Activated T-helper 1 cell treated with anti-CD3 and anti-CD28 coated beads, Interleukin-12 subunit alpha, Interleukin-12 subunit beta, Interleukin-2, Interleukin-4 antibody, amounts not matched to agents 30 ng/mL and 10 ng/mL and 1 ng/mL, durations not matched to agents 14 hours and 24 hours and 36 hours (primary cell): ENCODE measurements around the gene CRHR1. TPM values are rescaled to one million over a fixed set of nuclear protein-coding genes. Genes with fewer than 3 reads are reported as not detected.

Experiments
- DNase-seq: peaks from one replicate; pipeline ENCODE4 v3.0.0; 2021; ENCODE audit warnings: low spot score
- H3K27ac Mint-ChIP-seq: one replicate; pipeline ENCODE4 v1.8.0; 2021; ENCODE audit warnings: mild to moderate bottlenecking, mixed read lengths
- H3K27me3 Mint-ChIP-seq: one replicate; pipeline ENCODE4 v1.8.0; 2022; ENCODE audit warnings: mild to moderate bottlenecking, moderate library complexity, mixed read lengths; ENCODE audit not compliant: insufficient read depth
- H3K36me3 Mint-ChIP-seq: one replicate; pipeline ENCODE4 v1.8.0; 2021; ENCODE audit warnings: low read depth, mixed read lengths
- H3K4me1 Mint-ChIP-seq: one replicate; pipeline ENCODE4 v1.8.0; 2021; ENCODE audit warnings: low read depth, mixed read lengths
- H3K4me3 Mint-ChIP-seq: one replicate; pipeline ENCODE4 v1.8.0; 2021; ENCODE audit warnings: mild to moderate bottlenecking, moderate library complexity, mixed read lengths
- H3K9me3 Mint-ChIP-seq: one replicate; pipeline ENCODE4 v1.8.0; 2021; ENCODE audit warnings: mixed read lengths
- intact Hi-C: fragments of 100-400 bp; cut with micrococcal nuclease; formaldehyde crosslinking; loops from one replicate; pipeline ENCODE4 v1.15.1; 2024
- total RNA-seq: library from RNA; stranded (reverse); gene quantifications from 2 replicates; pipeline ENCODE4 v1.2.3, GENCODE V29; 2022

Gene CRHR1
- total RNA-seq, 1 donor from 2014 or later: not detected

DNA sequence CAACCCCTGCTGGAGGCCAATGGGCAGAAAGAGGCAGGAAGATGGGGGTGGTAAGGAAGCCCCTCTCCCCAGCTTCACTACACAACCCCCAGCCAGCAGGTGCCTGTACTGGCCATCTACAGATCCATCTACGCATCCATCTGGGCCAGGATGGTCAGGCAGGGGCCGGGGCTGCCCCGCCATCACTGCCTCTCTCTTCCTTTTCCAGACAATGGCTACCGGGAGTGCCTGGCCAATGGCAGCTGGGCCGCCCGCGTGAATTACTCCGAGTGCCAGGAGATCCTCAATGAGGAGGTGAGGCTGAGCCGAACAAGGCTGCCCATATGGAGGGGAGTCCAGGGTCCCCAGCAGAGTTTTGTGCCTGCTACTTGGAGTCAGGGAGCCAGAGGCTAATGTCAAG lies 37.0 kb downstream of the CRHR1 start:
- H3K27me3 Mint-ChIP-seq: peaks cover 11% of the 10 kb centered on the region
- no peak overlapping the region for H3K27ac Mint-ChIP-seq
- no peaks in the 10 kb centered on the region for H3K4me1 Mint-ChIP-seq
- H3K9me3 Mint-ChIP-seq: no peaks in the 10 kb centered on the region
- intact Hi-C loops: no loop called here
- DNase-seq: no peak
- H3K4me3 Mint-ChIP-seq: no peak overlapping the region
- H3K36me3 Mint-ChIP-seq: no peaks in the 10 kb centered on the region

DNA sequence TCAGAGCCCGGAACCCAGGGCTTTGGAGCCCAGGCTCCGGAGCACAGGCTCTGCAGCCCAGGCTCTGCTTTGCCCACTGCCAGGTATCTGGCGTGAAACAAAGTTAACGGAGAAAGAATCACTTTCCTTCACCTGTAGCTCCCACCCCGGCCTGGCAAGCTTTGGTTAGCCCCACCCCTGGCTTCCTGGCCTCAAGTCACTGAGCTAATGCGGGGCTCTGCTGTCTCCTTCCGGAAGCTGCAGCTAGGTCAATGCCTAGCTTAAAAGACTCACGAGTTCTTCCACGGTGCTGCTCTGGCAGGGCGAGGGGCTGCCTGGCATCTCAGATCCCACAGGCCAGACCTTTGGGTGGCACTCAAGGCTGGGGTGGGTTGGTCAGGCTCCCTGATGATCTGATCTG lies 39.5 kb downstream of the CRHR1 start:
- DNase-seq: no peak

GRCh38 chr17:45824475-45824874 lies 40.4 kb downstream of the CRHR1 start:
- Mint-ChIP-seq H3K4me1 (no peaks in the 10 kb centered on the region), H3K36me3 (no peaks in the 10 kb centered on the region), H3K27ac (no peak overlapping the region), H3K27me3 (peaks cover 19% of the 10 kb centered on the region), H3K4me3 (no peak overlapping the region), H3K9me3 (no peaks in the 10 kb centered on the region)
- intact Hi-C loops: no loop called here
- no peak for DNase-seq

More for the DNA sequence above, 39.5 kb downstream of the CRHR1 start:
- H3K4me1 Mint-ChIP-seq: no peaks in the 10 kb centered on the region
- no peak overlapping the region for H3K27ac Mint-ChIP-seq
- H3K4me3 Mint-ChIP-seq: no peak overlapping the region
- intact Hi-C loops: no loop called here
- H3K27me3 Mint-ChIP-seq: peaks cover 19% of the 10 kb centered on the region
- no peaks in the 10 kb centered on the region for H3K9me3 Mint-ChIP-seq
- H3K36me3 Mint-ChIP-seq: no peaks in the 10 kb centered on the region

GRCh38 chr17:45824901-45825492 lies 40.9 kb downstream of the CRHR1 start:
- H3K4me3 Mint-ChIP-seq: no peak overlapping the region
- intact Hi-C loops: no loop called here

GRCh38 chr17:45825792-45826191 lies 41.7 kb downstream of the CRHR1 start:
- no peaks in the 10 kb centered on the region for H3K4me1 Mint-ChIP-seq

More at GRCh38 chr17:45824901-45825492, 40.9 kb downstream of the CRHR1 start:
- H3K36me3 Mint-ChIP-seq: no peaks in the 10 kb centered on the region
- H3K4me1 Mint-ChIP-seq: no peaks in the 10 kb centered on the region
- DNase-seq: no peak
- no peaks in the 10 kb centered on the region for H3K9me3 Mint-ChIP-seq
- H3K27me3 Mint-ChIP-seq: peaks cover 18% of the 10 kb centered on the region
- no peak overlapping the region for H3K27ac Mint-ChIP-seq

DNA sequence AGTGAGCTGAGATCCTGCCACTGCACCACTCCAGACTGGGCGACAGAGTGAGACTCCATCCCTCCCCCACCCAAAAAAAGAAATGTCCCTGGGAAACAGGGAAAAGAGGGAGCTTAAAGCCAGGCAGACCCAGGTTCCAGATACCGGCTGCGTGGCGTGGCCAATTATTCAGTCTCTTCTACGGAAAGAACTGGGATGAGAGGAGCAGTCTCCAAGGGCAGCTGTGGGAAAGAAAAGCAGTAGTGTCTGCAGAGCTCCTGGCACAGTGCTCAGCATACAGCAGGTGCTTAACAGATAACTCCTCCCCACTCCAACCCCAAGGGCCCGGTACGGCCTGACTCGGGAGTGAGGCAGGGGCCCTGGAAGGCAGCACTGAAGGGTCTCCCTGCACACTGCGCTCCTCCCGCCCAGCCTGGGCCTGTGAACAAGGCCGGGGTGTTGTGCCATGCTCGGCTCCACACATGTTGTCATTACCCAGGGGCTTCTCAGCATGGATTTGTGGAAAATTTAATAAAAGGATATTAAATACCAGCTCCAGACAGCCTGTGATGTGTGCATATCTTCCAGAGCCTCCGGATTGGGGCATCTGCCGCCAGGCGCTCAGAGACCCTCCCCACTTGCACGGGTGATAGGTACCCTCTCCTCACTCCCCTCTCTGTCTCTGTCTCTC lies 42.9 kb downstream of the CRHR1 start:
- intact Hi-C loops: no loop called here
- Mint-ChIP-seq H3K36me3 (no peaks in the 10 kb centered on the region), H3K27me3 (peaks cover 12% of the 10 kb centered on the region), H3K27ac (no peak overlapping the region), H3K4me3 (no peak overlapping the region), H3K4me1 (no peaks in the 10 kb centered on the region), H3K9me3 (no peaks in the 10 kb centered on the region)
- no peak for DNase-seq

More at GRCh38 chr17:45825792-45826191, 41.7 kb downstream of the CRHR1 start:
- DNase-seq: no peak
- no peaks in the 10 kb centered on the region for H3K9me3 Mint-ChIP-seq
- no peak overlapping the region for H3K4me3 Mint-ChIP-seq
- no peak overlapping the region for H3K27ac Mint-ChIP-seq
- intact Hi-C loops: no loop called here
- H3K36me3 Mint-ChIP-seq: no peaks in the 10 kb centered on the region
- H3K27me3 Mint-ChIP-seq: peaks cover 15% of the 10 kb centered on the region

- Mint-ChIP-seq H3K27ac (no peak overlapping the region), H3K36me3 (no peaks in the 10 kb centered on the region), H3K9me3 (no peaks in the 10 kb centered on the region), H3K4me3 (no peak overlapping the region), H3K4me1 (no peaks in the 10 kb centered on the region), H3K27me3 (peaks cover 12% of the 10 kb centered on the region)
- no peak for DNase-seq
- intact Hi-C loops: no loop called here
These were observed 44.1 kb downstream of the CRHR1 start for GRCh38 chr17:45828171-45828570.

DNA sequence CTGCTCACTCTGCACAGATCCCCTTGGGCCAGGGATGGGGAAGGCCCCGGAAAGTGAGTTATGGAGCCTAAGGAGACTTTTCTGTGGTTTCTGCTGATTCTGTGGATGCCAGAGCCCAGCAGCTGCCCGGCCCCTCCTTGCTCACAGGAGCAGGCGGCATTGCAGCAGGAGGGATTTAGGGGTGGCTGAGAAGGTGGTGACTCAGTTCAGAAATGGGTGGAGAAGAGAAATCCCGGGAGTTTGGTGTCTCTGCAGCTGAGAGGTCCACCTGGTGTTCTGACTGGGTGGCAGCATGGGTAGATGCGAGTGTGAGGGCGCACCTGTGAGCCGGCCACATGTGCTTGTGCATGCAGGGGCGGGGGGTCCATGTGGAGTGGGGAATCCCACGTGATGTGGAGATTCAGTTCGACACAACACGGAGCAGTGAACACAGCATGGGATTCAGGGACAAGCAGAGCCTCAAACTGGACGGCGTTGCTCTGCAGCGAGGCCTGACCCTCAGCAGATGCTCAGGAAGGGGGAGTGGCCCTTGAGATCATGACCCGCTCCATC lies 44.5 kb downstream of the CRHR1 start:
- no peak overlapping the region for H3K27ac Mint-ChIP-seq
- intact Hi-C loops: no loop called here
- peaks cover 12% of the 10 kb centered on the region for H3K27me3 Mint-ChIP-seq
- no peaks in the 10 kb centered on the region for H3K36me3 Mint-ChIP-seq
- no peaks in the 10 kb centered on the region for H3K4me1 Mint-ChIP-seq
- no peak for DNase-seq
- H3K4me3 Mint-ChIP-seq: no peak overlapping the region
- H3K9me3 Mint-ChIP-seq: no peaks in the 10 kb centered on the region

DNA sequence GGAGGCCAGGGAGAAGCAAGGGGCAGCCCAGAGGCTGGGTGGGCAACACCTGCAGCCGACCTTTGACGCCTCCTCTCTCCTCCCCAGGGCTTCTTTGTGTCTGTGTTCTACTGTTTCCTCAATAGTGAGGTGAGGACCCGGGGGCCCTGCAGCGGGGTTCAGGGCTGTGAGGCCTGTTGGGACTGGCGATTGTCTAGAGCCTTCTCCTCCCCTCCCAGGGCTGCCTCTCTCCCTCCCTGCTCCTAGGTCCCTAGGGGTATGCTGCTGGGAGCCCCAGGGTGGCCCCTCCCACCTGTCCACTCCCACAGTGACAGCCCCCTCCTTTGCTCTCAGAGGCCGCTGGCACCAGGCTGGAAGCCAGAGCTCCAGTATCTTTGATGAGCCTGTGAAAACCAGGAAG lies 49.8 kb downstream of the CRHR1 start:
- no peaks in the 10 kb centered on the region for H3K4me1 Mint-ChIP-seq
- H3K4me3 Mint-ChIP-seq: no peak overlapping the region
- intact Hi-C loops: loop anchor here (10.0 kb wide), 1 partner anchor 49 kb away; the partner anchor contains the start of gene CRHR1
- DNase-seq: no peak
- H3K27me3 Mint-ChIP-seq: peaks cover 1% of the 10 kb centered on the region
- H3K27ac Mint-ChIP-seq: no peak overlapping the region
- H3K36me3 Mint-ChIP-seq: no peaks in the 10 kb centered on the region
- no peaks in the 10 kb centered on the region for H3K9me3 Mint-ChIP-seq

DNA sequence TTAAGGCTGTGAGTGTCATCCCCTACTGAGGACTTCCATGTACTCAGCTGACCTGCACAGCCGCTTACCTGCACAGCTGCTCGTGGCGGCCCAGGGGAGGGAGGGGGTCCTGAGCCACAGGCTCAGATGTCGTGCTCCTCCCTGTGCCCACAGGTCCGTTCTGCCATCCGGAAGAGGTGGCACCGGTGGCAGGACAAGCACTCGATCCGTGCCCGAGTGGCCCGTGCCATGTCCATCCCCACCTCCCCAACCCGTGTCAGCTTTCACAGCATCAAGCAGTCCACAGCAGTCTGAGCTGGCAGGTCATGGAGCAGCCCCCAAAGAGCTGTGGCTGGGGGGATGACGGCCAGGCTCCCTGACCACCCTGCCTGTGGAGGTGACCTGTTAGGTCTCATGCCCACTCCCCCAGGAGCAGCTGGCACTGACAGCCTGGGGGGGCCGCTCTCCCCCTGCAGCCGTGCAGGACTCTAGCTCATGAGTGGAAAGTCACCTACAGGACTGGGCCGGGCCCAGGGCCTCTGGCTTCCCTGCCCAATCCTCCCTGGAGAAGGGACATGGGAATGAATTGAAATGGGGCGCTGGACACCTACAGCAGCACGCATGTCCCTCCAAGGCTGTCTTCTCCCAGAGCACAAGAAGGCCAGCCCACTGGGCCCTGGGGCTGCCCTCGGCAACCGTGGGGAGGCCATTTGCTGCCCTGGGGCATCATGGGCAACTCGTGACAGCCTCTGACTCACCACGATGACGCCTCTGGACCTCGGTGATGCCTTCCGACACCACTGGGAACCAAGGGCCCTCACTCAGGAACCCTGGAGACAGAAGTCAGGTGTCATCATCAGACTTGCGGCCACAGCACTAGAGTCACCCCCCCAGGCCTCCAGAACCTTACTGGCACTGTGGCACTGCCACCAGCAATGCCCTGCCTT lies 50.6 kb downstream of the CRHR1 start:
- Mint-ChIP-seq H3K27ac (no peak overlapping the region), H3K4me1 (no peaks in the 10 kb centered on the region), H3K36me3 (no peaks in the 10 kb centered on the region), H3K27me3 (peaks cover 1% of the 10 kb centered on the region), H3K9me3 (no peaks in the 10 kb centered on the region), H3K4me3 (no peak overlapping the region)
- DNase-seq: no peak
- intact Hi-C loops: loop anchor here (10.0 kb wide), 1 partner anchor 50 kb away; the partner anchor contains the start of gene CRHR1

DNA sequence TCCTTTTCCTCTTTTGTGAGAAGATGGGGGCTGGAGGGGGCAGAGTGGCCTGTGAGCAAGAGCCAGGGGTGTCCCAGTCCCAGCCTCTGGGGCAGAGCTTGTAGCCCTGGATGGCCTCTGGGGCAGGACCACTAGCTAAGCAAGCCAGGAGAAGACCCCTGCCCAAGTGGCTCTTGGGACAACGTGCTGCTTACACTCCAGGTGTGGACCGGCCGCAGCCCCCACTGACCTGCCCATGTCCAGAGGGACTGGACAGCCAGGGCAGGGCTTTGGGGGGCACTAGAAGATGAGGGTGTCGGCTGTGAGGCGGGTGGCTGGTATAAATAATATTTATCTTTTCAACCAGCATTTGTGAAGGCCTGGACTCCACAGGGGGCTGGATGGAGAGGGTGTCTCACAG lies 51.4 kb downstream of the CRHR1 start:
- H3K9me3 Mint-ChIP-seq: no peaks in the 10 kb centered on the region
- no peaks in the 10 kb centered on the region for H3K36me3 Mint-ChIP-seq
- no peaks in the 10 kb centered on the region for H3K27me3 Mint-ChIP-seq

GRCh38 chr17:45836047-45837044 lies 52.2 kb downstream of the CRHR1 start:
- H3K27me3 Mint-ChIP-seq: no peaks in the 10 kb centered on the region
- no peaks in the 10 kb centered on the region for H3K4me1 Mint-ChIP-seq
- H3K27ac Mint-ChIP-seq: no peak overlapping the region
- no peaks in the 10 kb centered on the region for H3K9me3 Mint-ChIP-seq
- H3K4me3 Mint-ChIP-seq: no peak overlapping the region
- DNase-seq: no peak
- H3K36me3 Mint-ChIP-seq: no peaks in the 10 kb centered on the region
- intact Hi-C loops: loop anchor here (10.0 kb wide), 1 partner anchor 52 kb away; the partner anchor contains the start of gene CRHR1

More for the DNA sequence above, 51.4 kb downstream of the CRHR1 start:
- intact Hi-C loops: loop anchor here (10.0 kb wide), 1 partner anchor 51 kb away; the partner anchor contains the start of gene CRHR1
- Mint-ChIP-seq H3K4me1 (no peaks in the 10 kb centered on the region), H3K4me3 (no peak overlapping the region), H3K27ac (no peak overlapping the region)
- DNase-seq: no peak
